Measurements from ENCODE around the gene TMEM119. TPM values are rescaled to one million over a fixed set of nuclear protein-coding genes. Genes with fewer than 3 reads are reported as not detected.

TMEM119 gene
- total and polyA plus RNA-seq, 10 of the 15 experiments (the other 5 are each of a cell fraction or from before 2014, with no cell fraction given) = 0.11 to 0.44 (median 0.19) TPM; not detected in 5

DNA sequence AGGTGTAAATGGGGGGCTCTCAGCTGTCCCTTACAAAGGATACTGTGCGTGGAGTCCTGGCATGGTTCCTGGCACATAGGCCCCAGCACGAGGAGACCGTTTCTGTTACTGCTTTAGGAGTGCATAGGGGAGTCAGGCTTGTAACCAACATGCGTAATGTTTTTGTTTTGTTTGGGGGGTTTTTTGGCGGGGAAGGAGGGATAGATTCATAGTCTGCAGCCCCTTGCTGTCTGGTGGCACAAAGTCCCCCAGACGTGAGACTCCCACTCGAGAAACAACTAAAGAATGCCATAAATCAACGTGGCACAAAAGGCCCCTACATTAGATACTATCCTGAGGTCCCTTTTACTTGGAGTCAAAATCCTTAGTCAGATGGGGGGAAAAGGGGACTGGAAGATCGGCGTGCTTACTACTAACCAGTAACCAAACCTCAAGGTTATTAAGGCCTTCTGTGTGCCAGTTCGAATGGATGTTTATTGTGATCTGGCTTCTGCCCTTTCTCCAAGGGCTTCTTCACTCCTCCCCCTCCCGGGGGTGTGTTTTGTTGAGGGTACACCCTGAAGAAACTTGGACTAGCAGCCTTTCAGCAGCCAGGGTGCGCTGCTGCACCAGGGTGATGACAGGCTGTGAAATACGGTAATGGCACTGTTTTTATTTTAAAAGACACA lies 34.6 kb downstream of the TMEM119 start:
- POLR2A ChIA-PET = interaction anchor here (1.0 to 14.2 kb wide), 10 partner anchors 9 to 128 kb away, joined by 3 to 211 read pairs (median 7); partner anchors contain the start of gene SELPLG
- RAD21 ChIA-PET (ENCODE audit: unreplicated experiment) = interaction anchor here (0.9 to 23.0 kb wide), 9 partner anchors 11 to 387 kb away, joined by 3 to 633 read pairs (median 24); partner anchors contain the start of gene SELPLG
- Histone ChIP-seq H3K36me3 (ENCODE audit: control insufficient read depth in 2 of 2, insufficient read depth in 2 of 2, low read length in 1 of 2) (peaks cover 6 to 27% of the 10 kb centered on the region in 2 experiments), H3K4me3 (peak overlapping the region; percentile 89), H3K9ac (ENCODE audit: control insufficient read depth, insufficient read depth, low read length) (peak overlapping the region; percentile 87), H3K79me2 (ENCODE audit: control insufficient read depth, insufficient read depth, low read length) (peaks cover 75% of the 10 kb centered on the region), H3K9me3 (replicated peaks; ENCODE audit: control insufficient read depth, insufficient read depth, low read length) (no peaks in the 10 kb centered on the region), H3K27ac (ENCODE audit: control insufficient read depth, insufficient read depth) (peak overlapping the region; percentile 100), H4K20me1 (ENCODE audit: control insufficient read depth, insufficient read depth) (no peaks in the 10 kb centered on the region; the same call in 1 of the 2 replicates), H3K4me2 (ENCODE audit: control insufficient read depth, insufficient read depth) (peak overlapping the region; percentile 92), H3K27me3 (replicated peaks in 1 of 2; ENCODE audit: control insufficient read depth in 2 of 2, insufficient read depth in 2 of 2, low read length in 1 of 2) (no peaks in the 10 kb centered on the region), H2AFZ (ENCODE audit: control insufficient read depth, low read depth, low read length) (no peak overlapping the region), H3K4me1 (ENCODE audit: control insufficient read depth, insufficient read depth, low read length) (peaks cover 46% of the 10 kb centered on the region)
- SMC1A ChIA-PET (ENCODE audit: uncharacterized antibody, unreplicated experiment) = interaction anchor here (0.8 to 26.5 kb wide), 15 partner anchors 9 to 388 kb away, joined by 3 to 718 read pairs (median 11); partner anchors contain the start of gene SELPLG
- DNase-seq (ENCODE audit: low read depth, low spot score) (peak; percentile 83), ATAC-seq (peak; percentile 57), FAIRE-seq (no peak)
- CTCF ChIA-PET = interaction anchor here (1.0 to 21.5 kb wide), 13 partner anchors 9 to 387 kb away, joined by 3 to 866 read pairs (median 11); partner anchors contain the start of genes FICD and SELPLG
- BruUV-seq (replicated peaks) = TSS peak; percentile 53
- in situ Hi-C loops (cut with MboI) = loop anchor here (5.0 kb wide), 1 partner anchor 389 kb away; no protein-coding TSS in a partner anchor
- intact Hi-C loops (cut with micrococcal nuclease; ENCODE audit: unreplicated experiment) = loop anchor here (1.0 to 5.0 kb wide), 7 partner anchors 22 to 389 kb away; partner anchors contain the start of gene CORO1C
- under 1% methylated on average over 14 of the region's 14 CpGs for WGBS (ENCODE audit: insufficient coverage, insufficient replicate concordance, low lambda C conversion rate, missing lambda C conversion rate)
- TF ChIP-seq KDM1A (IDR thresholded peaks at IDR 0.05; ENCODE audit: borderline replicate concordance) (no peak), IKZF1 (conservative IDR thresholded peaks at IDR 0.05) (peak; percentile 53), CHD2 (IDR thresholded peaks at IDR 0.05; ENCODE audit: borderline replicate concordance, low read depth, low read length) (peak; percentile 78), ATF7 (IDR thresholded peaks at IDR 0.05; ENCODE audit: low read depth) (no peak; the same call in 1 of the 2 replicates), SPI1 (IDR thresholded peaks at IDR 0.05; ENCODE audit: borderline replicate concordance, insufficient read depth, low read depth, low read length) (no peak), TARDBP (IDR thresholded peaks at IDR 0.05; ENCODE audit: borderline replicate concordance) (no peak), CHD1 (IDR thresholded peaks at IDR 0.05; ENCODE audit: low read depth, low read length) (peak; percentile 92; the same call in 1 of the 2 replicates), IRF5 (IDR thresholded peaks at IDR 0.05; ENCODE audit: borderline replicate concordance) (no peak), SIN3A (IDR thresholded peaks at IDR 0.05; ENCODE audit: low read depth, low read length) (peak; percentile 76; the same call in 1 of the 2 replicates), HDGF (IDR thresholded peaks at IDR 0.05) (no peak), RCOR1 (conservative IDR thresholded peaks at IDR 0.05; ENCODE audit: low read depth, low read length) (0 out of 2 replicates have a peak, but pooled peaks have one; percentile 78)
- TF ChIP-seq, protein P1, sequence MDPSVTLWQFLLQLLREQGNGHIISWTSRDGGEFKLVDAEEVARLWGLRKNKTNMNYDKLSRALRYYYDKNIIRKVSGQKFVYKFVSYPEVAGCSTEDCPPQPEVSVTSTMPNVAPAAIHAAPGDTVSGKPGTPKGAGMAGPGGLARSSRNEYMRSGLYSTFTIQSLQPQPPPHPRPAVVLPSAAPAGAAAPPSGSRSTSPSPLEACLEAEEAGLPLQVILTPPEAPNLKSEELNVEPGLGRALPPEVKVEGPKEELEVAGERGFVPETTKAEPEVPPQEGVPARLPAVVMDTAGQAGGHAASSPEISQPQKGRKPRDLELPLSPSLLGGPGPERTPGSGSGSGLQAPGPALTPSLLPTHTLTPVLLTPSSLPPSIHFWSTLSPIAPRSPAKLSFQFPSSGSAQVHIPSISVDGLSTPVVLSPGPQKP (IDR thresholded peaks at IDR 0.05; ENCODE audit: low read depth, low read length) = peak; percentile 59; the same call in 1 of the 2 replicates
- TF ChIP-seq, protein P2, sequence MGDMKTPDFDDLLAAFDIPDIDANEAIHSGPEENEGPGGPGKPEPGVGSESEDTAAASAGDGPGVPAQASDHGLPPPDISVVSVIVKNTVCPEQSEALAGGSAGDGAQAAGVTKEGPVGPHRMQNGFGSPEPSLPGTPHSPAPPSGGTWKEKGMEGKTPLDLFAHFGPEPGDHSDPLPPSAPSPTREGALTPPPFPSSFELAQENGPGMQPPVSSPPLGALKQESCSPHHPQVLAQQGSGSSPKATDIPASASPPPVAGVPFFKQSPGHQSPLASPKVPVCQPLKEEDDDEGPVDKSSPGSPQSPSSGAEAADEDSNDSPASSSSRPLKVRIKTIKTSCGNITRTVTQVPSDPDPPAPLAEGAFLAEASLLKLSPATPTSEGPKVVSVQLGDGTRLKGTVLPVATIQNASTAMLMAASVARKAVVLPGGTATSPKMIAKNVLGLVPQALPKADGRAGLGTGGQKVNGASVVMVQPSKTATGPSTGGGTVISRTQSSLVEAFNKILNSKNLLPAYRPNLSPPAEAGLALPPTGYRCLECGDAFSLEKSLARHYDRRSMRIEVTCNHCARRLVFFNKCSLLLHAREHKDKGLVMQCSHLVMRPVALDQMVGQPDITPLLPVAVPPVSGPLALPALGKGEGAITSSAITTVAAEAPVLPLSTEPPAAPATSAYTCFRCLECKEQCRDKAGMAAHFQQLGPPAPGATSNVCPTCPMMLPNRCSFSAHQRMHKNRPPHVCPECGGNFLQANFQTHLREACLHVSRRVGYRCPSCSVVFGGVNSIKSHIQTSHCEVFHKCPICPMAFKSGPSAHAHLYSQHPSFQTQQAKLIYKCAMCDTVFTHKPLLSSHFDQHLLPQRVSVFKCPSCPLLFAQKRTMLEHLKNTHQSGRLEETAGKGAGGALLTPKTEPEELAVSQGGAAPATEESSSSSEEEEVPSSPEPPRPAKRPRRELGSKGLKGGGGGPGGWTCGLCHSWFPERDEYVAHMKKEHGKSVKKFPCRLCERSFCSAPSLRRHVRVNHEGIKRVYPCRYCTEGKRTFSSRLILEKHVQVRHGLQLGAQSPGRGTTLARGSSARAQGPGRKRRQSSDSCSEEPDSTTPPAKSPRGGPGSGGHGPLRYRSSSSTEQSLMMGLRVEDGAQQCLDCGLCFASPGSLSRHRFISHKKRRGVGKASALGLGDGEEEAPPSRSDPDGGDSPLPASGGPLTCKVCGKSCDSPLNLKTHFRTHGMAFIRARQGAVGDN (IDR thresholded peaks at IDR 0.05) = peak; percentile 92; the same call in 1 of the 2 replicates
- TF ChIP-seq, protein P3, sequence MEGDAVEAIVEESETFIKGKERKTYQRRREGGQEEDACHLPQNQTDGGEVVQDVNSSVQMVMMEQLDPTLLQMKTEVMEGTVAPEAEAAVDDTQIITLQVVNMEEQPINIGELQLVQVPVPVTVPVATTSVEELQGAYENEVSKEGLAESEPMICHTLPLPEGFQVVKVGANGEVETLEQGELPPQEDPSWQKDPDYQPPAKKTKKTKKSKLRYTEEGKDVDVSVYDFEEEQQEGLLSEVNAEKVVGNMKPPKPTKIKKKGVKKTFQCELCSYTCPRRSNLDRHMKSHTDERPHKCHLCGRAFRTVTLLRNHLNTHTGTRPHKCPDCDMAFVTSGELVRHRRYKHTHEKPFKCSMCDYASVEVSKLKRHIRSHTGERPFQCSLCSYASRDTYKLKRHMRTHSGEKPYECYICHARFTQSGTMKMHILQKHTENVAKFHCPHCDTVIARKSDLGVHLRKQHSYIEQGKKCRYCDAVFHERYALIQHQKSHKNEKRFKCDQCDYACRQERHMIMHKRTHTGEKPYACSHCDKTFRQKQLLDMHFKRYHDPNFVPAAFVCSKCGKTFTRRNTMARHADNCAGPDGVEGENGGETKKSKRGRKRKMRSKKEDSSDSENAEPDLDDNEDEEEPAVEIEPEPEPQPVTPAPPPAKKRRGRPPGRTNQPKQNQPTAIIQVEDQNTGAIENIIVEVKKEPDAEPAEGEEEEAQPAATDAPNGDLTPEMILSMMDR (IDR thresholded peaks at IDR 0.05 in 2 of 3, conservative IDR thresholded peaks at IDR 0.05 in 1 of 3; ENCODE audit: control insufficient read depth in 2 of 3, extremely low read depth in 1 of 3, insufficient read depth in 1 of 3, low read depth in 3 of 3, low read length in 3 of 3) = peak; percentile 85 to 98 (median 96); a peak in 5 of 6 replicates

Measured in GM12878 (cell line).